Parathyroid adenoma (tissue), 2 donors: Measurements from ENCODE around the gene PIERCE2.

Source experiments
- H2AFZ ChIP-seq: fragments of 300-600 bp; sonication (generic); one replicate; pipeline ENCODE4 v1.7.0; 2017; ENCODE audit warnings: antibody characterized with exemption, mild to moderate bottlenecking
- H3K27ac ChIP-seq: fragments of 300-600 bp; sonication (generic); one replicate; pipeline ENCODE4 v1.7.0; 2017
- H3K27me3 ChIP-seq: fragments of 300-600 bp; sonication (generic); one replicate; pipeline ENCODE4 v1.7.0; 2017; ENCODE audit warnings: low read length; ENCODE audit not compliant: control insufficient read depth, insufficient read depth
- H3K36me3 ChIP-seq: fragments of 300-600 bp; sonication (generic); one replicate; pipeline ENCODE4 v1.7.0; 2017; ENCODE audit warnings: low read length; ENCODE audit not compliant: control insufficient read depth, insufficient read depth
- H3K4me1 ChIP-seq: fragments of 300-600 bp; sonication (generic); one replicate; pipeline ENCODE4 v1.7.0; 2017; ENCODE audit warnings: control low read depth
- H3K4me2 ChIP-seq: fragments of 300-600 bp; sonication (generic); one replicate; pipeline ENCODE4 v1.7.0; 2017; ENCODE audit warnings: low read length
- H3K4me3 ChIP-seq: fragments of 300-600 bp; sonication (generic); one replicate; pipeline ENCODE4 v1.7.0; 2017; ENCODE audit warnings: low read depth, low read length
- H3K79me2 ChIP-seq: fragments of 300-600 bp; sonication (generic); one replicate; pipeline ENCODE4 v1.7.0; 2017; ENCODE audit warnings: control low read depth
- H3K9ac ChIP-seq: fragments of 300-600 bp; sonication (generic); one replicate; pipeline ENCODE4 v1.7.0; 2017; ENCODE audit warnings: mild to moderate bottlenecking
- H3K9me3 ChIP-seq: fragments of 300-600 bp; sonication (generic); one replicate; pipeline ENCODE4 v1.7.0; 2017; ENCODE audit warnings: low read length; ENCODE audit not compliant: control insufficient read depth
- TF ChIP-seq, protein P1 (sequence below): fragments of 300-600 bp; sonication (generic); IDR thresholded peaks from one replicate; pipeline ENCODE4 v1.7.0; 2017; ENCODE audit warnings: antibody characterized with exemption, mild to moderate bottlenecking
- donor health status: primary hyperparathyroidism.

PIERCE2 gene

DNA sequence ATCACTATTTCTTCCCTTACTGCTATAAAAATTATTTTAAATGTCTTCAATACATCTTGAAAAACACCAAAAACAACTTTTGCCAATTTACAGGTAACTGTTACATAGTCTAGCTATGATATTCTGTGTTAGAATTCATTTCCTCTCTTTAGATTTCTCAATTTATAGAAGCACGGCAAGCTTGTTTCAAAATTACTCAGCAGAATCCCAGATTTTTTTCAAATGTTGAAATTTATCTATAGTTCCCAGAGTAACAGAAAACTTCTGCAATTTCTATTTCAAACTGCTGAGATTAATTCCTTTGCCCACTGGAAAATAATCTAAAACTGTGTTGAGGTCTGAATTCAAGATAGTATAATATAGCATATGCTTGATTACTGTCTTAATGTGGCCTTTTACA lies 41.3 kb upstream of the PIERCE2 start:
- Histone ChIP-seq H3K9me3 (no peaks in the 10 kb centered on the region), H3K79me2 (no peaks in the 10 kb centered on the region), H3K27ac (no peak overlapping the region), H3K9ac (no peak overlapping the region), H3K4me2 (no peak overlapping the region), H2AFZ (no peak overlapping the region), H3K4me1 (no peaks in the 10 kb centered on the region), H3K4me3 (no peak overlapping the region), H3K36me3 (no peaks in the 10 kb centered on the region), H3K27me3 (no peaks in the 10 kb centered on the region)
- TF ChIP-seq, protein P1, sequence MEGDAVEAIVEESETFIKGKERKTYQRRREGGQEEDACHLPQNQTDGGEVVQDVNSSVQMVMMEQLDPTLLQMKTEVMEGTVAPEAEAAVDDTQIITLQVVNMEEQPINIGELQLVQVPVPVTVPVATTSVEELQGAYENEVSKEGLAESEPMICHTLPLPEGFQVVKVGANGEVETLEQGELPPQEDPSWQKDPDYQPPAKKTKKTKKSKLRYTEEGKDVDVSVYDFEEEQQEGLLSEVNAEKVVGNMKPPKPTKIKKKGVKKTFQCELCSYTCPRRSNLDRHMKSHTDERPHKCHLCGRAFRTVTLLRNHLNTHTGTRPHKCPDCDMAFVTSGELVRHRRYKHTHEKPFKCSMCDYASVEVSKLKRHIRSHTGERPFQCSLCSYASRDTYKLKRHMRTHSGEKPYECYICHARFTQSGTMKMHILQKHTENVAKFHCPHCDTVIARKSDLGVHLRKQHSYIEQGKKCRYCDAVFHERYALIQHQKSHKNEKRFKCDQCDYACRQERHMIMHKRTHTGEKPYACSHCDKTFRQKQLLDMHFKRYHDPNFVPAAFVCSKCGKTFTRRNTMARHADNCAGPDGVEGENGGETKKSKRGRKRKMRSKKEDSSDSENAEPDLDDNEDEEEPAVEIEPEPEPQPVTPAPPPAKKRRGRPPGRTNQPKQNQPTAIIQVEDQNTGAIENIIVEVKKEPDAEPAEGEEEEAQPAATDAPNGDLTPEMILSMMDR, result no peak

DNA sequence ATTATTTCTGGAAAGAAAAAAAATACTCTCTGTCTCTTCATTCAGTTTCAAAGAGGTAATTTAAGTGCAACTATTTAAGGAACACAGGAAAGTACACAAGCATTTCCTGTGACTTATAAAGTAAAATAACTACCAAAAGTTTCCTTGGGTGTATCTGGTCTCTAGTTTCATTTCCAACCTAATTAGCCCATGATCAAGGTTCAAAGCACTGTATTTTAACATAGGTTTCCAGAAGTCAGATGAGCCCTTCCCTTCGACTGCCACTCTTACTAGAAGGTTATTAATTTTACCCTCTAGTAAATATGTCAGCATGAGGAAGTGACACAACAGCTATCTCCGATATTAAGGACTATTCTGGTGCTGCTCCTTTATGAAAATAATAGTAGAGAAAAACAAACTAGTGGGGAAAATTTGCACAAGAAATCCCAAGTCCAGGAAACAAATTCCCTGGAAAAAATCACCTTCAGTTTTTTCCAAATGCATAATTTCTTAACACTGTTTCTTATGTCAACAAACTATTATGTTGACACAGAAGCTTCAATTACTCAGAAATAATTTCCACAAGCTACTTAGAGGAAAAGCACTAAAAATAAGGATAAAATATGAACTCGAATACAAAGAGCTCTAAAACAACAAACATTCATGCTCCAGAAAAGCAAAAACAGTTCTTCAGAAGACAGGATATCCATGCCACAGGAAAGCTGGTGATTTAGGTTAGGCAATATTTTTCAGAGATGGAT lies 35.4 kb upstream of the PIERCE2 start:
- Histone ChIP-seq H3K27ac (peak overlapping the region; percentile 32), H3K36me3 (no peaks in the 10 kb centered on the region)
- TF ChIP-seq, protein P1, result no peak

GRCh38 chr15:55379095-55379494 lies 29.2 kb upstream of the PIERCE2 start:
- Histone ChIP-seq H2AFZ (no peak overlapping the region), H3K27ac (no peak overlapping the region), H3K9ac (no peak overlapping the region), H3K4me2 (no peak overlapping the region), H3K4me3 (no peak overlapping the region), H3K9me3 (no peaks in the 10 kb centered on the region), H3K36me3 (peaks cover 2% of the 10 kb centered on the region), H3K4me1 (no peaks in the 10 kb centered on the region), H3K79me2 (no peaks in the 10 kb centered on the region), H3K27me3 (no peaks in the 10 kb centered on the region)
- TF ChIP-seq, protein P1, result no peak

More for the DNA sequence above, 35.4 kb upstream of the PIERCE2 start:
- no peak overlapping the region for H3K4me2 ChIP-seq
- no peak overlapping the region for H3K9ac ChIP-seq
- H3K79me2 ChIP-seq, result no peaks in the 10 kb centered on the region
- H3K4me3 ChIP-seq, result no peak overlapping the region
- H3K27me3 ChIP-seq, result no peaks in the 10 kb centered on the region
- H3K9me3 ChIP-seq, result no peaks in the 10 kb centered on the region
- no peaks in the 10 kb centered on the region for H3K4me1 ChIP-seq
- H2AFZ ChIP-seq, result no peak overlapping the region

GRCh38 chr15:55381595-55381994 lies 26.7 kb upstream of the PIERCE2 start:
- H3K27ac ChIP-seq, result no peak overlapping the region
- H3K4me1 ChIP-seq, result no peaks in the 10 kb centered on the region
- no peaks in the 10 kb centered on the region for H3K79me2 ChIP-seq
- no peak overlapping the region for H3K4me3 ChIP-seq
- TF ChIP-seq, protein P1, result no peak
- H3K9ac ChIP-seq, result no peak overlapping the region
- no peak overlapping the region for H3K4me2 ChIP-seq
- H2AFZ ChIP-seq, result no peak overlapping the region
- peaks cover 2% of the 10 kb centered on the region for H3K36me3 ChIP-seq
- no peaks in the 10 kb centered on the region for H3K9me3 ChIP-seq
- no peaks in the 10 kb centered on the region for H3K27me3 ChIP-seq

GRCh38 chr15:55383687-55384086 lies 24.6 kb upstream of the PIERCE2 start:
- peaks cover 2% of the 10 kb centered on the region for H3K36me3 ChIP-seq

More at GRCh38 chr15:55383687-55384086, 24.6 kb upstream of the PIERCE2 start:
- TF ChIP-seq, protein P1, result no peak
- Histone ChIP-seq H3K27ac (no peak overlapping the region), H3K27me3 (no peaks in the 10 kb centered on the region), H3K9ac (no peak overlapping the region), H3K9me3 (no peaks in the 10 kb centered on the region), H3K4me1 (no peaks in the 10 kb centered on the region), H3K4me3 (no peak overlapping the region), H3K4me2 (no peak overlapping the region), H3K79me2 (no peaks in the 10 kb centered on the region), H2AFZ (no peak overlapping the region)
